Measurements from ENCODE around the gene BCL2L15.

DNA sequence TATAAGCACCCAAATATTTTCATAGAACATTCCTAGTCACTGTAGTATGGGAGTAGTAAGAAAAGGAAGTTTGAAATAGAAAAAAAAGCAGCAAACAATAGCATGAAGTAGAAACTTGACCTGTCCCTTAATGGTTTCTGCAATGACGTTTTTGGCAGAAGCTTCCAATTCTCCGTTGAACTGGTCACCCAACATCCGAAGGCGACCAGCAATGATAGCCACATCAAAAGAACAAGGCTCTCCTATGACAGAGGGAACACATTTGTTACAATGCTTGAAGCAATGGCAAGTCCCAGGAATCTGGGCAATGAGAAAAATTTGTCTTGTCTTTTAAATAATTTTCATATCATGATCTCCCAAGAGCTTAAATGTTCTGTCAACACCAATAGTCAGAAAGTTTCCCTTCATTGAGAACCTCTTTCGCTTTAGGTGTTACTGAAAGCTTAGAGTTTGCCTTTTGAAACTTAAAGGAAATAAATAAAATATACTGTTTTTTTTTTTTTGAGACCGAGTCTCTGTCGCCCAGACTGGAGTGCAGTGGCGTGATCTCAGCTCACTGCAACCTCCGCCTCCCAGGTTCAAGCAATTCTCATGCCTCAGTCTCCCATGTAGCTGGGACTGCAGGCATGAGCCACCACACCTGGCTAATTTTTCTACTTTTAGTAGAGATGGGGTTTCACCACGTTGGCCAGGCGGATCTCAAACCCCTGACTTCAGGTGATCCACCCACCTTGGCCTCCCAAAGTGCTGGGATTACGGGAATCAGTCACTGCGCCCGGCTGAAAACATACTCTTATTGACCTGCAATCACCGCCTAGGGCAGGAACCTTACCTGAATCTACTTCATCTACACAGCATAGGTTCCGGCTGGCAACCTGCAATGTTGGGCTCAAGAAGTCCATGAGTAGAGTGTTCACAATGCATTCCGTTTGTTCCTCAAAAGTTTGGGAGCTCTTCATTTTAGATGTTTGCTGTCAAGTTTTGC, 672 bp downstream of the BCL2L15 start:
- TF ChIP-seq CTCF (IDR thresholded peaks at IDR 0.05) = no peak
- TF ChIP-seq POLR2A (IDR thresholded peaks at IDR 0.05) = no peak

Measured in prostate gland (tissue), 2 donors.